Epithelial cell of proximal tubule (primary cell): ENCODE data around the gene SAMMSON. TPM values are rescaled to one million over a fixed set of nuclear protein-coding genes. Genes with fewer than 3 reads are reported as not detected.

ENCODE experiments used
- DNase-seq: peaks from one replicate; pipeline ENCODE4 v3.0.0-alpha.2; 2011; ENCODE audit warnings: low read depth
- H3K4me3 ChIP-seq: 2 replicates; pipeline ENCODE4 v1.5.1; 2011; ENCODE audit warnings: low read depth, mild to moderate bottlenecking, low read length
- CTCF ChIP-seq: conservative IDR thresholded peaks from 2 replicates; pipeline ENCODE4 v1.5.1; 2012; ENCODE audit warnings: low read depth, mild to moderate bottlenecking, low read length
- total RNA-seq: library from RNA; depleted of rRNA; stranded (reverse); fragments of >200 nt; gene quantifications from 2 replicates; pipeline ENCODE4 v1.2.3, GENCODE V29; 2015

Gene SAMMSON
- total RNA-seq, 1 donor from 2014 or later: not detected

- no peak for TF ChIP-seq CTCF
- DNase-seq: no peak
- no peak overlapping the region for H3K4me3 ChIP-seq
Measured at GRCh38 chr3:69987833-69988232, 11.7 kb upstream of the SAMMSON start.

GRCh38 chr3:69993757-69994156, 5.8 kb upstream of the SAMMSON start:
- no peak for DNase-seq

GRCh38 chr3:69994919-69995318, 4.6 kb upstream of the SAMMSON start:
- H3K4me3 ChIP-seq: no peak overlapping the region
- DNase-seq: no peak
- TF ChIP-seq CTCF: no peak

More at GRCh38 chr3:69993757-69994156, 5.8 kb upstream of the SAMMSON start:
- TF ChIP-seq CTCF: no peak
- H3K4me3 ChIP-seq: no peak overlapping the region

GRCh38 chr3:69997631-69998307, 1.8 kb upstream of the SAMMSON start:
- no peak for DNase-seq
- TF ChIP-seq CTCF: no peak
- no peak overlapping the region for H3K4me3 ChIP-seq

- DNase-seq: no peak
- no peak for TF ChIP-seq CTCF
- no peak overlapping the region for H3K4me3 ChIP-seq
Measured at GRCh38 chr3:69998759-69999139, 784 bp upstream of the SAMMSON start.

- H3K4me3 ChIP-seq: no peak overlapping the region
- DNase-seq: no peak
- no peak for TF ChIP-seq CTCF
Measured at GRCh38 chr3:70000028-70000410, 486 bp downstream of the SAMMSON start.

- no peak for TF ChIP-seq CTCF
- no peak for DNase-seq
- H3K4me3 ChIP-seq: no peak overlapping the region
Measured at GRCh38 chr3:70000563-70001081, 1.1 kb downstream of the SAMMSON start.
